22Rv1 (cell line): Measurements from ENCODE around the gene STAC2.

Experiments
- H3K27ac ChIP-seq: fragments of 450-650 bp; 2 replicates; pipeline ENCODE4 v1.5.1; 2017
- ZFX ChIP-seq: fragments of 450-650 bp; IDR thresholded peaks from 2 replicates; pipeline ENCODE4 v1.6.1; 2017; ENCODE audit warnings: antibody characterized with exemption, borderline replicate concordance
- TF ChIP-seq, protein P1 (sequence below): fragments of 450-650 bp; IDR thresholded peaks from 2 replicates; pipeline ENCODE4 v1.5.1; 2017; ENCODE audit warnings: mild to moderate bottlenecking

STAC2 gene

DNA sequence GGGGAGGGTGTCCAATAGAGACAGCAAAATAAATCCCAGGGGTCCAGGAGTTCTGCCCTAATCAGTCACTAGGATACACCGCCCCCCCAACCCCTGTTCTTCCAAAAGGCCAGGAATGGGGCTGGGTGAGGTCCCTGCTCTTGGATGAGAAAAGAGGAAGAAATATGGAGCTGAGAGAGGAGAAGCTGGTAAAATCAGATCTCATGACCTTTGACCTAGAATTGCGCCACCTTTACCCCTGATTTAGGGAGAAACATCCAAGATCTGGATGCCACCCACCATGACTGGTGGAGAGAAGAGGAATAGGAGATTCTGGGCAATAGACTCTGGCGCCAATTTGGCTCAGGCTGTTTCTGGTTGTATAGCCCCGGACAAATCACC, 27.6 kb downstream of the STAC2 start:
- peak overlapping the region; percentile 88 for H3K27ac ChIP-seq
- TF ChIP-seq ZFX = no peak
- TF ChIP-seq, protein P1, sequence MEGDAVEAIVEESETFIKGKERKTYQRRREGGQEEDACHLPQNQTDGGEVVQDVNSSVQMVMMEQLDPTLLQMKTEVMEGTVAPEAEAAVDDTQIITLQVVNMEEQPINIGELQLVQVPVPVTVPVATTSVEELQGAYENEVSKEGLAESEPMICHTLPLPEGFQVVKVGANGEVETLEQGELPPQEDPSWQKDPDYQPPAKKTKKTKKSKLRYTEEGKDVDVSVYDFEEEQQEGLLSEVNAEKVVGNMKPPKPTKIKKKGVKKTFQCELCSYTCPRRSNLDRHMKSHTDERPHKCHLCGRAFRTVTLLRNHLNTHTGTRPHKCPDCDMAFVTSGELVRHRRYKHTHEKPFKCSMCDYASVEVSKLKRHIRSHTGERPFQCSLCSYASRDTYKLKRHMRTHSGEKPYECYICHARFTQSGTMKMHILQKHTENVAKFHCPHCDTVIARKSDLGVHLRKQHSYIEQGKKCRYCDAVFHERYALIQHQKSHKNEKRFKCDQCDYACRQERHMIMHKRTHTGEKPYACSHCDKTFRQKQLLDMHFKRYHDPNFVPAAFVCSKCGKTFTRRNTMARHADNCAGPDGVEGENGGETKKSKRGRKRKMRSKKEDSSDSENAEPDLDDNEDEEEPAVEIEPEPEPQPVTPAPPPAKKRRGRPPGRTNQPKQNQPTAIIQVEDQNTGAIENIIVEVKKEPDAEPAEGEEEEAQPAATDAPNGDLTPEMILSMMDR = no peak

DNA sequence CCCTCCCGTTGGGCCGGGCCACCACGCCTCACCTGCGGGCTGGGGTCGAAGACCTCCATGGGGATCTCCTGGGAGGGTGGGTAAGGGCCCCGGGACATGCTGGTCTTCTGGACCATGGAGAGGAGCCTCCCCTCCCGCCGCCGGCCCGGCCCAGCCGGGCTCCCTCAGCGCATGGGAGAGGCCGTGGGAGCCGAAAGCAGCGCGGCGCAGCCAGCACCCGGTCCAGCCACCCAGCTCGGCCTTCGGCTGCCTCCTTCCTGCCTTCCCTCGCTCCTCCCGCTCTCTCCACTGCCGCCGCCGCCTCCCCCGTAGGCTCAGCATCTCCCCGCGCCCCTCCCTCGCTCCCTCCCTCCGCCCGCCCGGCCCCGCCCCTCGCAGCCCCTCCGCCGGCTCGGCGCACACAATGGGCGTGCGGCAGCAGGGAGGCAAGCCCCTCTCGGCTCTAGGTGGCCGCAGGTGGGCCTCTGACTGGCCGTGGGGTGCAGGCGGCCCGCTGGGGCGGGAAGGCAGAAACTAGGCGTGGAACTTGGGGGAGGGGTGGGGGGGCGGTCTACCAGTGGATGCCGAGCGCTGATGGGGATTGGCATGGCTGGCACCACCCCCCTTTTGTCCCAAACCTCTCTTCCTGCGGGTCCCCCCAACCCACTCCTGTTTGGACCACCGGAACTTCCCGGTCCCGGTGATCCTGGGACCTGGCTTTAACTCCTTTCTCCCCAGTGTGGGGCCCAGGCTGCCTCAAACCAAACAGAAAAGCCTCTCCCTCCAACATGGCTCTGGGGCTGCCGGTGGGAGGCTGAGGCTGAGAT, 28.2 kb downstream of the STAC2 start, which contains the start of gene CACNB1:
TSS of gene CACNB1 (minus strand) at position 290 of the 806 bp plus-strand sequence. CDS start at position 116, 174 bp downstream.
- TF ChIP-seq, protein P1 = no peak
- no peak for TF ChIP-seq ZFX
- H3K27ac ChIP-seq = peak within 1 kb of the TSS; percentile 88

DNA sequence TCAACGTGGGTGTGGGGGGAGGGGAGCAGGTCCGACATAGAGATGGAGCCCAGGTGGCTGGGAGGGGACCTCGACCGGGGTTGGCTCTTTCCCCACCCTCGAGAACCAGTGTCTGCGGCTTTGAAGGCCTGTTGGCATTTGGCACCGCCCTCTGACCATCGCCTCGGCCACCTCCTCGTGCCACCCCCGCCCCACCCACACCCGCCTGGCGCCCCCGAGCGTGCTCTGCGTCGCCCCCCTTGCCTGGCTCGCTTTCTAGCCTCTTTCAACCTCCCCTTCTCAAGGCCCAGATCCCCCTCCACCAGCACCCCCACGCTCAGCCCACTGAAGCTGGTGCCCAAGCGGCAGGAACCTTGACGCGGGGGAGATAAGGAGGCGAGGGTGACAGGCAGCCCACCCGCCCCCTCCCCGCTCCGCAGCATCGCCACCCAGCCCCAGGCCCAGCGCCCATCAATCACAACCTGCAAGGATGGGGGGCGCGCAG, 28.9 kb downstream of the STAC2 start:
- H3K27ac ChIP-seq = peak overlapping the region; percentile 88
- TF ChIP-seq ZFX = no peak
- TF ChIP-seq, protein P1 = no peak

DNA sequence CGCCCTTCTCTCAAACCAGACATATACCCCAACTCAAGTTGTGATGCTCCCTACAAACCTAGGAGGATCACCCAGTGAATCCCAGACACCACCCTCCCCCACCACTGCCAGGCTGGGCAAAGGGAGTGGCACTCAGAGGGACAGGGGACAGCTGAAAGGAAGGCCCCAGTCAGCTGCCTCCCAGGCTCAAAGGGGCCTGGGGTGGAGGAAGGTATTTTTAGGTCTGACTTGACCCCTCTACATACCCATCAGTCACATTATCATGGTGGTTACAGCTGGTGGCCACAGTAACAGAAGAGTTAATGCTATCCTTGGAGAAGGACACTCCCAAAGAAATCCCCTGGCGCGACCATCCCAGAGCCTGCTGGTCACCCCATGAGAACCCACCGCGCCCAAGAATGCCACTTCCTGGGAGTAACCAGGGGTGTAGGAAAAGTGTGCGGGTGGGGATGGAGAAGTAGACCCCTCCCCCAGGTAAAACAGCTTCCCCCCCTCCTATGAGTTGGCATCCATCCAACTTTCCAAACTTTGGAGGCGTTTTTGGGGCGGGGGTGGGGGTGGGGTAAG, 29.4 kb downstream of the STAC2 start:
- TF ChIP-seq ZFX = no peak
- TF ChIP-seq, protein P1 = no peak

DNA sequence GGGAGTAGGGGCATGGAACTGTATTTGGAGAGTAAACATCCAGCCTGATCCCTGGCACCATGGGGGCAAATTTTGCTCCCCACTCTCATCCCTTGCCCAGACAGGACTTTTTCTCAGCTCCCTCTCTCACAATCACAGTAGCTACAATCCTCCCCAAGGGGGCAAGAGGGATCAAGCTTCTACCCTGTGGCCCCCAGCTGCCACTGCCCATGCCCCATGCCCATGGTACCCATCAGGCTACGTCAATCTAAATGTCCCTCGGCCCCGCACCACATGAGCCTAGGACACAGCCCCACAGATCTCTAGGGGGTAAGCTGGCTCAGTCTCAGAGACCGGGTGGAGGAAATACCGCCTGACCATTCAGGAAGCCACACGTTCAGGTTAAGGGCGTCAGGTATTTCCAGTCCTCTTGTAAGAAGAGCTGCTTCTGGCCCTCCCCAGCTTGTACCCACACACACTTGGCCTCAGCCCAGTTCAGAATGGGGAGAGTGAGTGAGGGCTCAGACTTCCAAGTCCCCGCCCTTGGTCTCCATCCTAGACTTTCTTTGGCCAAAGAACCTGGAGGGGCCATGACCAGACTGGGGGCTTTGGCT, 30.1 kb downstream of the STAC2 start:
- no peak overlapping the region for H3K27ac ChIP-seq
- no peak for TF ChIP-seq ZFX
- TF ChIP-seq, protein P1 = no peak

More for the DNA sequence above, 29.4 kb downstream of the STAC2 start:
- H3K27ac ChIP-seq = no peak overlapping the region

DNA sequence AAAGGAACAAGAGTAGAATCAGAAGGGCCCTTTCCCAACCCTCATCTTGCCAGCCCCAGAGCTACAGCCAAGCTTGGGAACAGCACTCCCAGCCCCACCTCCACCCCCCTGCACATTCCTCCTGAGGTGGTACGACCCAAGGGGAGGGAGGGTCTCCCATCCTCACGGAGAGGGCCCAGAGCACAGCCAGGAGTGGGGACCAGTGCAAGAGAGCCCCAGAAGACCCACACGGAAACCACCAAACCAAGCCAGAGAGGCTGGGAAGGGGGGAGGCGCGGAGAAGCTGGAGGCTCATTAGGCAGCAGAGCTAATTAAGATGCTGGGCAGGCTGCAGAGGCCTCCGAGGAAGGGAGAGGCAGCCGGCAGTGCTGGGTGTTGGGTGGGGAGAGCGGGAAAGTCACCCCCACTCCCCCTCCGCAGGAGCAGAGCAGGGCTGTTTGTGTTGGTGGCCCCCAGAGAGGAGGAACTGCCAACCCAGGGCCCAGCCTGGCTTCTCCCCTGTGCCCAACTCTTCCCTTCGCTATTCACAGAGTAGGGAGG, 30.7 kb downstream of the STAC2 start:
- TF ChIP-seq, protein P1 = no peak
- TF ChIP-seq ZFX = no peak
- no peak overlapping the region for H3K27ac ChIP-seq
